ENCODE data around the gene RUVBL2.

Gene RUVBL2

GRCh38 chr19:48988286-48988685 lies 5.4 kb upstream of the RUVBL2 start:
- DNase-seq (ENCODE audit: low spot score in 2 of 2) = no peak
- no peaks in the 10 kb centered on the region for H3K27me3 ChIP-seq (ENCODE audit: low read depth)
- H3K4me3 ChIP-seq = no peak overlapping the region
- in situ Hi-C loops (cut with MboI; ENCODE audit: low sequenced_read_pairs) = no loop called here
- H3K9me3 ChIP-seq = no peaks in the 10 kb centered on the region
- peaks cover 50% of the 10 kb centered on the region for H3K36me3 ChIP-seq (replicated peaks)
- no peaks in the 10 kb centered on the region; the same call in 1 of the 2 replicates for H3K4me1 ChIP-seq

- no peaks in the 10 kb centered on the region for H3K27me3 ChIP-seq (ENCODE audit: low read depth)
- DNase-seq (ENCODE audit: low spot score in 2 of 2) = no peak
- in situ Hi-C loops (cut with MboI; ENCODE audit: low sequenced_read_pairs) = no loop called here
Measured at GRCh38 chr19:48988860-48989259, 4.8 kb upstream of the RUVBL2 start.

GRCh38 chr19:48989701-48990291 lies 3.9 kb upstream of the RUVBL2 start:
- no peaks in the 10 kb centered on the region for H3K9me3 ChIP-seq
- no peaks in the 10 kb centered on the region; the same call in 1 of the 2 replicates for H3K4me1 ChIP-seq
- in situ Hi-C loops (cut with MboI; ENCODE audit: low sequenced_read_pairs) = no loop called here
- DNase-seq (ENCODE audit: low spot score in 2 of 2) = no peak
- H3K27me3 ChIP-seq (ENCODE audit: low read depth) = no peaks in the 10 kb centered on the region
- peaks cover 35% of the 10 kb centered on the region for H3K36me3 ChIP-seq (replicated peaks)
- H3K4me3 ChIP-seq = no peak overlapping the region

More at GRCh38 chr19:48988860-48989259, 4.8 kb upstream of the RUVBL2 start:
- H3K36me3 ChIP-seq (replicated peaks) = peaks cover 44% of the 10 kb centered on the region
- no peak overlapping the region for H3K4me3 ChIP-seq
- H3K4me1 ChIP-seq = no peaks in the 10 kb centered on the region; the same call in 1 of the 2 replicates
- H3K9me3 ChIP-seq = no peaks in the 10 kb centered on the region

GRCh38 chr19:48990400-48990799 lies 3.3 kb upstream of the RUVBL2 start:
- H3K4me3 ChIP-seq = no peak overlapping the region
- no peaks in the 10 kb centered on the region for H3K27me3 ChIP-seq (ENCODE audit: low read depth)
- peaks cover 3% of the 10 kb centered on the region for H3K4me1 ChIP-seq
- DNase-seq (ENCODE audit: low spot score in 2 of 2) = no peak
- in situ Hi-C loops (cut with MboI; ENCODE audit: low sequenced_read_pairs) = no loop called here
- peaks cover 29% of the 10 kb centered on the region for H3K36me3 ChIP-seq (replicated peaks)
- no peaks in the 10 kb centered on the region for H3K9me3 ChIP-seq

GRCh38 chr19:48991011-48991609 lies 2.6 kb upstream of the RUVBL2 start:
- in situ Hi-C loops (cut with MboI; ENCODE audit: low sequenced_read_pairs) = no loop called here
- peaks cover 26% of the 10 kb centered on the region for H3K36me3 ChIP-seq (replicated peaks)
- no peaks in the 10 kb centered on the region for H3K27me3 ChIP-seq (ENCODE audit: low read depth)
- H3K9me3 ChIP-seq = no peaks in the 10 kb centered on the region
- no peak for DNase-seq (ENCODE audit: low spot score in 2 of 2)
- H3K4me1 ChIP-seq = peaks cover 3% of the 10 kb centered on the region
- no peak overlapping the region for H3K4me3 ChIP-seq

- Histone ChIP-seq H3K4me1 (peaks cover 3% of the 10 kb centered on the region), H3K9me3 (no peaks in the 10 kb centered on the region), H3K4me3 (peak overlapping the region; percentile 72), H3K36me3 (replicated peaks) (peaks cover 22% of the 10 kb centered on the region), H3K27me3 (ENCODE audit: low read depth) (no peaks in the 10 kb centered on the region)
- DNase-seq (ENCODE audit: low spot score in 2 of 2) = peak; percentile 56 to 74
- in situ Hi-C loops (cut with MboI; ENCODE audit: low sequenced_read_pairs) = no loop called here
Measured at GRCh38 chr19:48991873-48992580, 1.7 kb upstream of the RUVBL2 start.

GRCh38 chr19:48992581-48993174 lies 1.0 kb upstream of the RUVBL2 start:
- in situ Hi-C loops (cut with MboI; ENCODE audit: low sequenced_read_pairs) = no loop called here
- H3K9me3 ChIP-seq = no peaks in the 10 kb centered on the region
- peak in 1 of 2 experiments; percentile 36 for DNase-seq (ENCODE audit: low spot score in 2 of 2)
- peak overlapping the region; percentile 72 for H3K4me3 ChIP-seq
- no peaks in the 10 kb centered on the region for H3K27me3 ChIP-seq (ENCODE audit: low read depth)
- H3K36me3 ChIP-seq (replicated peaks) = peaks cover 18% of the 10 kb centered on the region
- peaks cover 3% of the 10 kb centered on the region for H3K4me1 ChIP-seq

GRCh38 chr19:48994035-48994386 lies 324 bp downstream of the RUVBL2 start:
- H3K9me3 ChIP-seq = no peaks in the 10 kb centered on the region
- peaks cover 9% of the 10 kb centered on the region for H3K36me3 ChIP-seq (replicated peaks)
- in situ Hi-C loops (cut with MboI; ENCODE audit: low sequenced_read_pairs) = no loop called here
- H3K27me3 ChIP-seq (ENCODE audit: low read depth) = no peaks in the 10 kb centered on the region
- H3K4me3 ChIP-seq = peak overlapping the region; percentile 72
- peaks cover 3% of the 10 kb centered on the region for H3K4me1 ChIP-seq
- no peak for DNase-seq (ENCODE audit: low spot score in 2 of 2)

- Histone ChIP-seq H3K4me3 (no peak overlapping the region), H3K9me3 (no peaks in the 10 kb centered on the region), H3K4me1 (peaks cover 3% of the 10 kb centered on the region), H3K36me3 (replicated peaks) (peaks cover 28% of the 10 kb centered on the region), H3K27me3 (ENCODE audit: low read depth) (no peaks in the 10 kb centered on the region)
- in situ Hi-C loops (cut with MboI; ENCODE audit: low sequenced_read_pairs) = no loop called here
- DNase-seq (ENCODE audit: low spot score in 2 of 2) = peak; percentile 78 to 88
Measured at GRCh38 chr19:48997972-48998371, 4.3 kb downstream of the RUVBL2 start.

GRCh38 chr19:48999481-49000325 lies 6.0 kb downstream of the RUVBL2 start:
- Histone ChIP-seq H3K4me3 (no peak overlapping the region), H3K27me3 (ENCODE audit: low read depth) (no peaks in the 10 kb centered on the region), H3K36me3 (replicated peaks) (peaks cover 43% of the 10 kb centered on the region), H3K4me1 (peaks cover 3% of the 10 kb centered on the region), H3K9me3 (no peaks in the 10 kb centered on the region)
- in situ Hi-C loops (cut with MboI; ENCODE audit: low sequenced_read_pairs) = no loop called here
- DNase-seq (ENCODE audit: low spot score in 2 of 2) = peak; percentile 60 to 85

GRCh38 chr19:49004133-49004532 lies 10.4 kb downstream of the RUVBL2 start:
- no peaks in the 10 kb centered on the region for H3K27me3 ChIP-seq (ENCODE audit: low read depth)
- H3K9me3 ChIP-seq = no peaks in the 10 kb centered on the region
- no peak for DNase-seq (ENCODE audit: low spot score in 2 of 2)
- H3K4me1 ChIP-seq = no peaks in the 10 kb centered on the region
- in situ Hi-C loops (cut with MboI; ENCODE audit: low sequenced_read_pairs) = no loop called here
- no peak overlapping the region for H3K4me3 ChIP-seq
- H3K36me3 ChIP-seq (replicated peaks) = peaks cover 69% of the 10 kb centered on the region

- H3K4me3 ChIP-seq = no peak overlapping the region
- H3K27me3 ChIP-seq (ENCODE audit: low read depth) = no peaks in the 10 kb centered on the region
- H3K4me1 ChIP-seq = no peaks in the 10 kb centered on the region
- H3K36me3 ChIP-seq (replicated peaks) = peaks cover 70% of the 10 kb centered on the region
- no peak for DNase-seq (ENCODE audit: low spot score in 2 of 2)
- in situ Hi-C loops (cut with MboI; ENCODE audit: low sequenced_read_pairs) = no loop called here
- no peaks in the 10 kb centered on the region for H3K9me3 ChIP-seq
Measured at GRCh38 chr19:49004964-49005614, 11.4 kb downstream of the RUVBL2 start.

GRCh38 chr19:49006905-49007304 lies 13.2 kb downstream of the RUVBL2 start:
- peaks cover 80% of the 10 kb centered on the region for H3K36me3 ChIP-seq (replicated peaks)
- DNase-seq (ENCODE audit: low spot score in 2 of 2) = no peak
- in situ Hi-C loops (cut with MboI; ENCODE audit: low sequenced_read_pairs) = no loop called here

More at GRCh38 chr19:49006905-49007304, 13.2 kb downstream of the RUVBL2 start:
- Histone ChIP-seq H3K4me1 (no peaks in the 10 kb centered on the region), H3K4me3 (no peak overlapping the region), H3K9me3 (no peaks in the 10 kb centered on the region), H3K27me3 (ENCODE audit: low read depth) (no peaks in the 10 kb centered on the region)

Measured in HAP-1 (cell line).